Stimulated activated naive CD8-positive, alpha-beta T cell treated with anti-CD3 and anti-CD28 coated beads, Interleukin-15, amount 100 ng/mL, for 72 hours (primary cell): ENCODE data around the gene NEURL1.
A peak's percentile ranks its signal among the peaks of the same experiment; 100 is the strongest.
"Not testable (repeated sequence)": the region's sequence is repeated elsewhere in the genome, so short reads cannot be mapped to it uniquely, and the experiment has no call there.

ENCODE experiments used
- ATAC-seq: fragments of 150-1000 bp; cut with Tn5 transposase; 2 replicates; pipeline ENCODE4 v1.10.0; 2021; ENCODE audit warnings: mild to moderate bottlenecking, moderate library complexity
- DNase-seq, 2 donors: peaks; one replicate each; pipeline ENCODE4 v3.0.0; 2021 to 2022
- H3K27ac Mint-ChIP-seq, 2 donors: one replicate each; pipeline ENCODE4 v1.8.0; 2022; ENCODE audit warnings: mild to moderate bottlenecking in 2 of 2, mixed read lengths in 2 of 2, moderate library complexity in 2 of 2
- H3K27me3 Mint-ChIP-seq: one replicate; pipeline ENCODE4 v1.8.0; 2022; ENCODE audit warnings: mixed read lengths
- H3K4me1 Mint-ChIP-seq: one replicate; pipeline ENCODE4 v1.8.0; 2022; ENCODE audit warnings: mild to moderate bottlenecking, mixed read lengths
- H3K4me3 Mint-ChIP-seq, 2 donors: one replicate each; pipeline ENCODE4 v1.8.0; 2022; ENCODE audit warnings: mild to moderate bottlenecking in 2 of 2, mixed read lengths in 2 of 2, moderate library complexity in 1 of 2
- H3K9me3 Mint-ChIP-seq, 2 donors: one replicate each; pipeline ENCODE4 v1.8.0; 2022; ENCODE audit warnings: mixed read lengths in 2 of 2

Gene NEURL1

GRCh38 chr10:103476046-103476768 lies 17.3 kb upstream of the NEURL1 start:
- Mint-ChIP-seq H3K4me1 (peaks cover 20% of the 10 kb centered on the region), H3K27me3 (no peaks in the 10 kb centered on the region), H3K9me3 (no peaks in the 10 kb centered on the region), H3K4me3 (no peak overlapping the region), H3K27ac (peak overlapping the region; percentile 72 to 87)
- DNase-seq (peak in 1 of 2 donors; percentile 55), ATAC-seq (peak; percentile 83)

GRCh38 chr10:103478671-103479070 lies 14.8 kb upstream of the NEURL1 start:
- H3K4me1 Mint-ChIP-seq, result peaks cover 8% of the 10 kb centered on the region
- no peaks in the 10 kb centered on the region for H3K27me3 Mint-ChIP-seq
- no peaks in the 10 kb centered on the region for H3K9me3 Mint-ChIP-seq
- H3K4me3 Mint-ChIP-seq, result no peak overlapping the region
- no peak for ATAC-seq
- no peak overlapping the region for H3K27ac Mint-ChIP-seq
- DNase-seq, result no peak

- DNase-seq, result no peak
- Mint-ChIP-seq H3K9me3 (no peaks in the 10 kb centered on the region), H3K27me3 (no peaks in the 10 kb centered on the region), H3K4me1 (peaks cover 8% of the 10 kb centered on the region), H3K4me3 (no peak within 1 kb of the TSS), H3K27ac (no peak within 1 kb of the TSS)
- no peak for ATAC-seq
Measured at GRCh38 chr10:103479135-103479534, 14.4 kb upstream of the NEURL1 start, which contains the start of gene CALHM3. Gene CALHM3 (minus strand): TSS chr10:103479240. CDS start chr10:103479032, 208 bp downstream.

- Mint-ChIP-seq H3K4me3 (no peak overlapping the region), H3K9me3 (no peaks in the 10 kb centered on the region), H3K27me3 (no peaks in the 10 kb centered on the region), H3K4me1 (peaks cover 9% of the 10 kb centered on the region), H3K27ac (no peak overlapping the region)
- ATAC-seq, result no peak
- DNase-seq, result no peak
Measured at GRCh38 chr10:103480521-103480920, 13.0 kb upstream of the NEURL1 start.

GRCh38 chr10:103481974-103482531 lies 11.5 kb upstream of the NEURL1 start:
- peak; percentile 35 to 37 for DNase-seq
- Mint-ChIP-seq H3K4me3 (no peak overlapping the region), H3K4me1 (peaks cover 6% of the 10 kb centered on the region), H3K9me3 (no peaks in the 10 kb centered on the region), H3K27ac (no peak overlapping the region), H3K27me3 (no peaks in the 10 kb centered on the region)
- peak; percentile 85 for ATAC-seq

GRCh38 chr10:103486635-103487409 lies 6.7 kb upstream of the NEURL1 start:
- H3K9me3 Mint-ChIP-seq, ATAC-seq, DNase-seq, H3K4me3 Mint-ChIP-seq, H3K27ac Mint-ChIP-seq: not testable (repeated sequence)
- peaks cover 32% of the 10 kb centered on the region for H3K4me1 Mint-ChIP-seq
- H3K27me3 Mint-ChIP-seq, result peaks cover 16% of the 10 kb centered on the region

- DNase-seq (no peak), ATAC-seq (no peak)
- Mint-ChIP-seq H3K27ac (no peak overlapping the region), H3K9me3 (no peaks in the 10 kb centered on the region), H3K4me3 (no peak overlapping the region), H3K27me3 (peaks cover 21% of the 10 kb centered on the region), H3K4me1 (peaks cover 37% of the 10 kb centered on the region)
Measured at GRCh38 chr10:103487410-103487708, 6.1 kb upstream of the NEURL1 start.

GRCh38 chr10:103490986-103491314 lies 2.6 kb upstream of the NEURL1 start:
- no peak for DNase-seq
- Mint-ChIP-seq H3K27me3 (peaks cover 54% of the 10 kb centered on the region), H3K27ac (no peak overlapping the region), H3K9me3 (no peaks in the 10 kb centered on the region), H3K4me1 (peaks cover 48% of the 10 kb centered on the region), H3K4me3 (no peak overlapping the region)
- peak; percentile 38 for ATAC-seq

- Mint-ChIP-seq H3K27me3 (peaks cover 59% of the 10 kb centered on the region), H3K9me3 (no peaks in the 10 kb centered on the region), H3K27ac (peak overlapping the region in 1 of 2 donors; percentile 0), H3K4me3 (peak overlapping the region in 1 of 2 donors; percentile 22), H3K4me1 (peaks cover 47% of the 10 kb centered on the region)
- no peak for ATAC-seq
- DNase-seq, result no peak
Measured at GRCh38 chr10:103491729-103492364, 1.7 kb upstream of the NEURL1 start.

GRCh38 chr10:103492655-103493261 lies 747 bp upstream of the NEURL1 start:
- Mint-ChIP-seq H3K27me3 (peaks cover 68% of the 10 kb centered on the region), H3K27ac (no peak overlapping the region), H3K4me1 (peaks cover 47% of the 10 kb centered on the region), H3K9me3 (no peaks in the 10 kb centered on the region), H3K4me3 (peak overlapping the region; percentile 80 to 85)
- DNase-seq (no peak), ATAC-seq (no peak)

GRCh38 chr10:103493916-103494877 lies 692 bp downstream of the NEURL1 start:
- H3K4me1 Mint-ChIP-seq, result peaks cover 47% of the 10 kb centered on the region
- DNase-seq (peak; percentile 29 to 49), ATAC-seq (peak; percentile 71)
- H3K27ac Mint-ChIP-seq, result no peak overlapping the region
- no peaks in the 10 kb centered on the region for H3K9me3 Mint-ChIP-seq
- H3K27me3 Mint-ChIP-seq, result peaks cover 82% of the 10 kb centered on the region
- peak overlapping the region; percentile 50 to 65 for H3K4me3 Mint-ChIP-seq

GRCh38 chr10:103495321-103495720 lies 1.8 kb downstream of the NEURL1 start:
- DNase-seq, result no peak
- Mint-ChIP-seq H3K4me3 (no peak overlapping the region), H3K27ac (no peak overlapping the region), H3K4me1 (peaks cover 38% of the 10 kb centered on the region), H3K27me3 (peaks cover 86% of the 10 kb centered on the region), H3K9me3 (no peaks in the 10 kb centered on the region)
- no peak for ATAC-seq

GRCh38 chr10:103497161-103497915 lies 3.8 kb downstream of the NEURL1 start:
- Mint-ChIP-seq H3K4me3 (no peak overlapping the region), H3K27me3 (peaks cover 91% of the 10 kb centered on the region), H3K27ac (no peak overlapping the region), H3K9me3 (no peaks in the 10 kb centered on the region), H3K4me1 (peaks cover 27% of the 10 kb centered on the region)
- no peak for ATAC-seq
- DNase-seq, result no peak
